HG02623 (cell line): ENCODE measurements around the gene ZNF366.

ENCODE experiments used
- ATAC-seq: cut with Tn5 transposase; IDR thresholded peaks from one replicate; pipeline ENCODE4 v1.9.1; 2021; ENCODE audit warnings: moderate library complexity; ENCODE audit not compliant: unreplicated experiment

ZNF366 gene

DNA sequence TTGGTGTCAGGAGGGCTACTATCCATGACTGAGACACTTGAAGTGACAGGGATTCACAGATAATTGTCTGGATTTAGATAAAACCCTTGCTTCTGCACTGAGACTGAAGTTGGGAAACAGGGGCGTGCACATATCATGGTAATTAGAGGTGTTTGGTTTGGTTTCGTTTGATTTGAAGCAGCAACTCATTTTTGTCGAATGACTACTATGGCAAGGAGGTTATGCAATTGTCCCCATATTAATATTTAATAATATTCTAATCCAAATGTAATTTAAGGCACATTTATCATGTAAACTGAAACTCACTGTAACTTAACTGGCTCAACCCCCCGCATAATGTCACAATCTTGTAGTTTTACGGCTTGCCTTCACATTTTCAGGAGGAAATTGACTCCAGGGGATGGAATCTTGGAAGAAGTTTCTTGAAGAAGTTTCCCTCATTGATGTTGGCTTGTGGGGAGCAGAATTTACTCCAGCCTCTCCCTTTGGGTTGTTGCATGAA lies 12.5 kb downstream of the ZNF366 start:
- ATAC-seq, result no peak

- ATAC-seq, result no peak
Measured at GRCh38 chr5:72489536-72489935, 17.7 kb downstream of the ZNF366 start.

DNA sequence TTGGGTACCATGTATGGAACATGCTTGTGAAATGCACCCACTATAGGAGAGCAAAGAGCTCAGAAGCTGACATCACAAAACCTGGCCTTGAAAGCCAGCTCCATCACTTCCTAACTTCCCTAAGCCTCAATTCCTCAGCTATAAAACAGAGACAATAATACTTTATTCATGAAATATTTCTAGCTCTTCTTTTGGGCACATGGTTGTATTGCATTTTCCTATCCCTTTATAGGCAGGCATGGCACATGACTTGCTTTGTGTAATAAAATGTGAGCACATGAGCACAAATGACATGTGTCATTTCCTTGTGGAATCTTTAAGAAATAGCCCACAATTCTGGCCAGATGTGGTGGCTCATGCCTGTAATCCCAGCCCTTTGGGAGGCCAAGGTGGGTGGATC lies 18.5 kb downstream of the ZNF366 start:
- no peak for ATAC-seq

DNA sequence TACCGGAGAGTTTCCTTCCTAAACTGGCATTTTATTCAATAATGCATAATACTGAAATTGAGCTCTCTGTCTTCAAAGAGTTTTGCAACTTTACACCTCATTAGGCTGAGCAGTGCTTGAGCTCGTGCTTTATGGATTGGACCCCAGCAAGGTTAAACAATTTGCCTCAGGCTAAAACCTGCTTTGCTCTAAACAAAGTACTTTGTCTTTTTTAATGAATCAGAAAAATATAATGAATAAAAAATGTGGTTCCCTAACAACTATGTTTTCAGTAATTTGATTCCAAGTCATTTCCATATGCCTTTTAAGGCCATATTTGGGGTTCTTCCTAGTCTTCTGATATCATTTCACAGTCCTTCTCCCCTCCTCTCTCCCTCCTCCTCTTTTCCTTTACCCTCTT lies 20.0 kb downstream of the ZNF366 start:
- ATAC-seq, result no peak

- ATAC-seq, result no peak
Measured at GRCh38 chr5:72486371-72486770, 20.8 kb downstream of the ZNF366 start.

GRCh38 chr5:72485430-72485974 lies 21.7 kb downstream of the ZNF366 start:
- no peak for ATAC-seq

- ATAC-seq, result no peak
Measured at GRCh38 chr5:72482046-72482445, 25.2 kb downstream of the ZNF366 start.

GRCh38 chr5:72480841-72481240 lies 26.4 kb downstream of the ZNF366 start:
- ATAC-seq, result no peak

GRCh38 chr5:72479921-72480320 lies 27.3 kb downstream of the ZNF366 start:
- no peak for ATAC-seq

GRCh38 chr5:72478684-72479083 lies 28.5 kb downstream of the ZNF366 start:
- no peak for ATAC-seq

DNA sequence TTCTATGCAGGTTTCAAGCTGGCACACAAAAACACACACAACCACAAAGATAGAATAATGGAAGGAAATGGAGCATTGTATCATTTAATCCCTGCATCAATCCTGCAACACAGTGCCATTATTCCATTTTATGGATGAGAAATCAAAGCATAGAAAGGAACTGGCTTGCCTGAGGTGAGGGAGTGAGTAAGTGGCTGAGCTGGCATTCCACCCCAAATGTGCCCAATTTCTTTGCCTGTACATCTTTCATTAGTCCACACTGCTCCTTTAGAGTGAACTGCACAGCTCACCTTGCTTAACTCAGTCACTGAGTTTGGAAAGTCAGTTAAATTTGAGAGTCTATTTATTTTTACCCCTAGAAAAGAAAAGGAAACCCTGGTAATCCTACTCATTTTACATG lies 28.9 kb downstream of the ZNF366 start:
- ATAC-seq, result no peak

GRCh38 chr5:72477644-72478043 lies 29.6 kb downstream of the ZNF366 start:
- no peak for ATAC-seq

- no peak for ATAC-seq
Measured at GRCh38 chr5:72477176-72477575, 30.0 kb downstream of the ZNF366 start.

DNA sequence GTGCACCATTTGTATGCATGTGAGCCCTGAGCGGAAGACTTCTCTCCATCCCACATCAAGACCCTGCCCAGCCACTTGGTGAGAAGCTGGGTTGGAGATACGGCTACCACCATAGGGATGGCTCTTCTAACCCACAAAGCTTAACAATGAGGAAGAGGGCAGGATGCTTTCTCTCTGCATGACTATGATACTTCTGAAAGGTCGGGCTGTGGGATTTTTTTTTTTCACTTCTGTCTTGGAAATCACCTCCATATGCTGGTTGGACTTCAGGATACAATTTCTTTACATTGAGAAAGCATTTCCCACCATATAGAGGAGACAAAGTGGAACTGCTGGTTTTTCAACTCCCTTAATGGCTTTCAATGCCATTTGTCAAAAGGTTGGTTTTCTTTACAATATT lies 30.5 kb downstream of the ZNF366 start:
- no peak for ATAC-seq

DNA sequence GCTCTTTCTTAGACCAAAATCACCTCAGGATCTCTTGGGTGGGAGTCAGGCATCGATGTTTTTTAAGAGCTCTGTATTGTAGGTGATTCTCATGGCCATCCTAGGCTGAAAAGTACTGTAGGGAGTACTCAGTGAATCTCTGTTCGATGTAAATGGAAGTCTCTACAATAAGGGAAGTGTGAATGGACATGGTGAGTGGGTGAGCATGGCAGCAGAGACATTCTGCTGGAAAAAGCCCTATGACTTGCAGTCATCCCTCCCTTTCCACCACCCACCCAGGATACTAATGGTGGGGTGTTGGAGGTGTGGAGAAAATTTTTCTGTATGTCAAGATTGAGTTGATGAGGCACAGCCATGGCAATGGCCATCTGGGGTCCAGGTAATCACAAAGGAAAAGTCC lies 30.9 kb downstream of the ZNF366 start:
- ATAC-seq, result no peak

- ATAC-seq, result no peak
Measured at GRCh38 chr5:72474516-72474915, 32.7 kb downstream of the ZNF366 start.

GRCh38 chr5:72474046-72474500 lies 33.1 kb downstream of the ZNF366 start:
- ATAC-seq, result no peak

GRCh38 chr5:72472666-72473422 lies 34.4 kb downstream of the ZNF366 start:
- ATAC-seq, result no peak

DNA sequence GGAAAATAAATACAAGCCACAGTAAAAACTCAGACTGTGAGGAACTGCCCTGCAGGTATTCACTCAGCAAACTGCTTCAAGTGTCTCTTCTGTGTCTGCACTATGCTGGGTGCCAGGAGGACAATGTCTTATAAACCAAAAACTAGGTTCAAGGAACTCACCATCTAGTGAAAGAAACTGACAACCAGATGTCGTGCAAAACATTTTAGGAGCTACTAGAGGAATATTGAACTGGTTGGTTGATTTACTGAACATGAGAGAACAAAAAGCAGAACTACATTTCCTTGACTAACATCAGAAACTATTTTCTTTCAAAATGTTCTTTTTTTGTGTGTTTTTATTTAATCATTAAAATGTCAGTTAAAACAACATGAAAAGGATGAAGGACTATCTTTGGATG lies 35.2 kb downstream of the ZNF366 start:
- ATAC-seq, result no peak

GRCh38 chr5:72470826-72471225 lies 36.4 kb downstream of the ZNF366 start:
- no peak for ATAC-seq

DNA sequence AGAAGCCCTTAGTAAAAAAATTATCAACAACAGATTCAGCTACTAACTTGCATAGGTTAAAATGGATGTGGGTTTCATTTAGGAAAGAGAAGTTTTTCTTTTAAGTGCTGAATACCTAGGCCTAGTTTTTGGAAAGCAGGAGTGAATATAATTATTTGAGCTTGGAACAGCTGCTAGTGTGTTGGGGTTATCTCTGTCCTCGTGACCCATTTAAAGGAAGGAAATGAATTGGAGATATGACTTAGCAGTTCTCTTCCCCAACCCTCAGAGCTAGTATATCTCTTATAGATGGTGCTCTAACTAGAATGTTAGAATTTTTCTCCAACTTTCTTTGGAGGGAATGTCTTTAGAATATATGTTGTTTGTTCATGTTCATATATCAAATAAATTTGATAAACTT lies 38.6 kb downstream of the ZNF366 start:
- no peak for ATAC-seq

DNA sequence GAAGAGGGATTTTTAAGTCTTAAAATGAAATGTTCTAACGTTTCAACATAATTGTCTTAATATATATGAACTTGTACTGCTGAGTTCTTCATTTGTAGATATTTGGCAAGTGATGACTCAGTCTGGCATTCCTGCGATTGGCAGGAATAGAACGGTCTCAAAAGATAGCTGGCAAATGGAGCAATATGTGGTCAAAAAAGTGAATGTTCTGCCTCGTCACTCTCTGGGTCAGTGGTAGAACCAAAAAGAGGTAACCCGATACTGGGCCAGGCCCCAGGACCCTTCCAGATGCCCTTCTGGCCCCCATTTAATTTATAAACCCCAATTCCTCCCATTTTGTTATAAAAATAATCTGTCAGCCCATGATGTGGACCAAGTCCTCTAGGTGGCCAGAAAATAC lies 39.2 kb downstream of the ZNF366 start:
- ATAC-seq, result no peak

DNA sequence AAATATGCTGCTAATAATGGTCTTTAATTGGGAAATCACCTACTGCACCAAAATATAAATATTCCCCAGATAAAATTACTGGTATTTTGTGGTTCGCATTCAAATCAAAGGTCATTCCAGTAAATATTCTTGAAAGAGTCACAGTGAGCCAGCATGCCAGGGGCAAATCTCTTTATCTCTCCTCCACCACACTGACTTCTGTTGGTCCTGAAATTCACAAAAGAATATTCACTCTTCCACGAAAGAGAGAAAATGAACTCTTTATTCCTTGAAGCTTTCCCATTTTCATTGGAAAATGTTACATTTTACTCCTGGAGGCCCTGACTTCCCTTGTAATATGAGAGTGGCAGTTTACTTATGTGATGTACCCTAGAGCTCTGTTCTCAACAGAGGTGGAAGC lies 39.7 kb downstream of the ZNF366 start:
- no peak for ATAC-seq
